HepG2 (cell line): Measurements from ENCODE around the gene AGFG1.

ENCODE experiments used
- BRCA1 ChIP-seq: sonication (generic); formaldehyde crosslinking; IDR thresholded peaks from 2 replicates; pipeline ENCODE4 v1.4.0; 2020; ENCODE audit warnings: missing genetic modification reagents
- KMT2B ChIP-seq: IDR thresholded peaks from 2 replicates; pipeline ENCODE4 v1.6.1; 2016; ENCODE audit warnings: missing genetic modification reagents, missing compliant biosample characterization
- POLR2A ChIP-seq, 2 experiments: IDR thresholded peaks; 2 replicates each; pipeline ENCODE4 v1.6.1; 2011; ENCODE audit warnings: low read depth in 2 of 2, low read length in 2 of 2, mild to moderate bottlenecking in 1 of 2, moderate library complexity in 1 of 2; ENCODE audit not compliant: insufficient read depth in 1 of 2
- POLR2AphosphoS5 ChIP-seq: IDR thresholded peaks from 2 replicates; pipeline ENCODE4 v1.6.1; 2012; ENCODE audit warnings: low read depth, low read length
- RARG ChIP-seq: sonication (generic); formaldehyde crosslinking; IDR thresholded peaks from 2 replicates; pipeline ENCODE4 v1.4.0; 2020; ENCODE audit warnings: low read depth, mild to moderate bottlenecking, missing genetic modification reagents
- SMAD3 ChIP-seq: sonication (generic); formaldehyde crosslinking; IDR thresholded peaks from 2 replicates; pipeline ENCODE4 v1.4.0; 2020; ENCODE audit warnings: missing genetic modification reagents
- THAP11 ChIP-seq: IDR thresholded peaks from 2 replicates; pipeline ENCODE4 v1.6.1; 2016; ENCODE audit warnings: missing biosample characterization, missing genetic modification reagents
- WIZ ChIP-seq: sonication (generic); formaldehyde crosslinking; IDR thresholded peaks from 2 replicates; pipeline ENCODE4 v1.5.1; 2020; ENCODE audit warnings: mild to moderate bottlenecking, missing genetic modification reagents
- ZNF256 ChIP-seq: sonication (generic); formaldehyde crosslinking; conservative IDR thresholded peaks from 2 replicates; pipeline ENCODE4 v1.4.0; 2020; ENCODE audit warnings: missing genetic modification reagents
- ZNF333 ChIP-seq: sonication (generic); formaldehyde crosslinking; IDR thresholded peaks from 2 replicates; pipeline ENCODE4 v1.4.0; 2020; ENCODE audit warnings: mild to moderate bottlenecking, missing genetic modification reagents, borderline replicate concordance
- ZNF605 ChIP-seq: sonication (generic); formaldehyde crosslinking; IDR thresholded peaks from 2 replicates; pipeline ENCODE4 v1.8.0; 2022; ENCODE audit warnings: mild to moderate bottlenecking, missing genetic modification reagents
- ZNF687 ChIP-seq: sonication (generic); formaldehyde crosslinking; IDR thresholded peaks from 2 replicates; pipeline ENCODE4 v1.5.1; 2020; ENCODE audit warnings: mild to moderate bottlenecking, missing genetic modification reagents, moderate library complexity
- TF ChIP-seq, protein P1 (sequence below): sonication (generic); formaldehyde crosslinking; IDR thresholded peaks from 2 replicates; pipeline ENCODE4 v1.4.0; 2020; ENCODE audit warnings: missing genetic modification reagents
- TF ChIP-seq, protein P2 (sequence below): sonication (generic); formaldehyde crosslinking; IDR thresholded peaks from 2 replicates; pipeline ENCODE4 v1.5.0; 2020; ENCODE audit warnings: mild to moderate bottlenecking, missing genetic modification reagents, moderate library complexity

DNA sequence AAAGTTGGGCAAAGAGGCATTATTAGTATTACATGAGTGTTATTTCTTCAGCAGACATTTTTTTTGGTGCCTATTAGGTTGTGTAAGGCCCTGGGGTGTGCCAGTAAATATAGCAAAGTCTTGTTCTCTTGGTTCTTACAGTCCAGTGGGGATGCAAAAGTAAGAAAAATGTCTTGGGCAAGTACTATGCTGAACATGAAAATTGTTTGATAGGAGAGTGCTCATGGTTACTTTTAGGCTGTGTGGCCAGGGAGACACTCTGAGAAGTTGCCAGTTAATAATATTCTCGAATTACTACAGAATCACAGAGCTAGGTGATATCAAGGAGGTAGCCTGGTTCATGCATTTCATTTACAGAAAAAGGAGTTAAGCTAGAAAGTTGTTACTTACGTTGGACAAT, 1.9 kb downstream of the AGFG1 start:
- no peak for TF ChIP-seq ZNF333 (CRISPR knock-in tag)
- no peak for TF ChIP-seq ZNF687 (CRISPR knock-in tag)
- no peak for TF ChIP-seq POLR2A (IDR thresholded peaks at IDR 0.05; ENCODE audit: insufficient read depth in 1 of 2, low read depth in 2 of 2, low read length in 2 of 2)
- no peak for TF ChIP-seq WIZ (CRISPR knock-in tag)
- TF ChIP-seq SMAD3 (CRISPR knock-in tag): no peak
- TF ChIP-seq POLR2AphosphoS5: no peak
- TF ChIP-seq THAP11: no peak
- TF ChIP-seq, protein P1, sequence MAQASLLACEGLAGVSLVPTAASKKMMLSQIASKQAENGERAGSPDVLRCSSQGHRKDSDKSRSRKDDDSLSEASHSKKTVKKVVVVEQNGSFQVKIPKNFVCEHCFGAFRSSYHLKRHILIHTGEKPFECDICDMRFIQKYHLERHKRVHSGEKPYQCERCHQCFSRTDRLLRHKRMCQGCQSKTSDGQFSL (CRISPR knock-in tag): no peak
- no peak for TF ChIP-seq ZNF256 (CRISPR knock-in tag)
- TF ChIP-seq BRCA1 (CRISPR knock-in tag): no peak
- no peak for TF ChIP-seq RARG
- TF ChIP-seq ZNF605 (CRISPR knock-in tag): no peak
- TF ChIP-seq KMT2B (CRISPR knock-in tag): no peak
- TF ChIP-seq, protein P2, sequence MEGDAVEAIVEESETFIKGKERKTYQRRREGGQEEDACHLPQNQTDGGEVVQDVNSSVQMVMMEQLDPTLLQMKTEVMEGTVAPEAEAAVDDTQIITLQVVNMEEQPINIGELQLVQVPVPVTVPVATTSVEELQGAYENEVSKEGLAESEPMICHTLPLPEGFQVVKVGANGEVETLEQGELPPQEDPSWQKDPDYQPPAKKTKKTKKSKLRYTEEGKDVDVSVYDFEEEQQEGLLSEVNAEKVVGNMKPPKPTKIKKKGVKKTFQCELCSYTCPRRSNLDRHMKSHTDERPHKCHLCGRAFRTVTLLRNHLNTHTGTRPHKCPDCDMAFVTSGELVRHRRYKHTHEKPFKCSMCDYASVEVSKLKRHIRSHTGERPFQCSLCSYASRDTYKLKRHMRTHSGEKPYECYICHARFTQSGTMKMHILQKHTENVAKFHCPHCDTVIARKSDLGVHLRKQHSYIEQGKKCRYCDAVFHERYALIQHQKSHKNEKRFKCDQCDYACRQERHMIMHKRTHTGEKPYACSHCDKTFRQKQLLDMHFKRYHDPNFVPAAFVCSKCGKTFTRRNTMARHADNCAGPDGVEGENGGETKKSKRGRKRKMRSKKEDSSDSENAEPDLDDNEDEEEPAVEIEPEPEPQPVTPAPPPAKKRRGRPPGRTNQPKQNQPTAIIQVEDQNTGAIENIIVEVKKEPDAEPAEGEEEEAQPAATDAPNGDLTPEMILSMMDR (CRISPR knock-in tag): no peak
